Measurements from ENCODE around the gene ETV5.

Gene ETV5

GRCh38 chr3:186014866-186015265 is 94.0 kb downstream of the ETV5 start:
- DNase-seq: no peak

- no peak for DNase-seq
Measured at GRCh38 chr3:186013312-186013711, 95.6 kb downstream of the ETV5 start.

- no peak for DNase-seq
Measured at GRCh38 chr3:186012137-186012536, 96.8 kb downstream of the ETV5 start.

- DNase-seq: no peak
Measured at GRCh38 chr3:186004671-186005070, 104.2 kb downstream of the ETV5 start.

- no peak for DNase-seq
Measured at GRCh38 chr3:186004209-186004608, 104.7 kb downstream of the ETV5 start.

GRCh38 chr3:186003610-186004009 is 105.3 kb downstream of the ETV5 start:
- no peak for DNase-seq

GRCh38 chr3:186002884-186003472 is 105.9 kb downstream of the ETV5 start:
- DNase-seq: no peak

GRCh38 chr3:186001842-186002241 is 107.0 kb downstream of the ETV5 start:
- no peak for DNase-seq

GRCh38 chr3:185999221-185999620 is 109.7 kb downstream of the ETV5 start:
- no peak for DNase-seq

- no peak for DNase-seq
Measured at GRCh38 chr3:185998136-185998535, 110.8 kb downstream of the ETV5 start.

GRCh38 chr3:185997130-185997529 is 111.8 kb downstream of the ETV5 start:
- DNase-seq: no peak

Measured in GOT3 (cell line).